ENCODE measurements around the gene SART1.

Gene SART1

DNA sequence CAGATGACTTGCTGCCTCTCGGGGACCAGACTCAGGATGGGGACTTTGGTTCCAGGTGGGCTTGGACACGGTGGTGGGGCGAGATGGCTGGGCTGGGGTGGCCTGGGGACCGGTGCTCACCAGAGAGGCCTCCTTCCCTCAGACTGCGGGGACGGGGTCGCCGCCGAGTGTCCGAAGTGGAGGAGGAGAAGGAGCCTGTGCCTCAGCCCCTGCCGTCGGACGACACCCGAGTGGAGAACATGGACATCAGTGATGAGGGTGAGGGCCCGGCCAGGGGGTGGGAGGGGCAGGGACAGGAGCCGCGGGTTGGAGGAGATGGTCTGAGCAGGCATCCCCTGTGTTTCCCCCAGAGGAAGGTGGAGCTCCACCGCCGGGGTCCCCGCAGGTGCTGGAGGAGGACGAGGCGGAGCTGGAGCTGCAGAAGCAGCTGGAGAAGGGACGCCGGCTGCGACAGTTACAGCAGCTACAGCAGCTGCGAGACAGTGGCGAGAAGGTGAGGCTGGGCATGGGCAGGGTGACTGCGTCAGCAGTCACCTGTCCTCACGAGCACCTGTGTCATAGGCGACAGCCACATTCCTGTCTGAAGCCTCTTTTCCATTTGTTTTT, 5.9 kb downstream of the SART1 start:
- DNase-seq: no peak

DNA sequence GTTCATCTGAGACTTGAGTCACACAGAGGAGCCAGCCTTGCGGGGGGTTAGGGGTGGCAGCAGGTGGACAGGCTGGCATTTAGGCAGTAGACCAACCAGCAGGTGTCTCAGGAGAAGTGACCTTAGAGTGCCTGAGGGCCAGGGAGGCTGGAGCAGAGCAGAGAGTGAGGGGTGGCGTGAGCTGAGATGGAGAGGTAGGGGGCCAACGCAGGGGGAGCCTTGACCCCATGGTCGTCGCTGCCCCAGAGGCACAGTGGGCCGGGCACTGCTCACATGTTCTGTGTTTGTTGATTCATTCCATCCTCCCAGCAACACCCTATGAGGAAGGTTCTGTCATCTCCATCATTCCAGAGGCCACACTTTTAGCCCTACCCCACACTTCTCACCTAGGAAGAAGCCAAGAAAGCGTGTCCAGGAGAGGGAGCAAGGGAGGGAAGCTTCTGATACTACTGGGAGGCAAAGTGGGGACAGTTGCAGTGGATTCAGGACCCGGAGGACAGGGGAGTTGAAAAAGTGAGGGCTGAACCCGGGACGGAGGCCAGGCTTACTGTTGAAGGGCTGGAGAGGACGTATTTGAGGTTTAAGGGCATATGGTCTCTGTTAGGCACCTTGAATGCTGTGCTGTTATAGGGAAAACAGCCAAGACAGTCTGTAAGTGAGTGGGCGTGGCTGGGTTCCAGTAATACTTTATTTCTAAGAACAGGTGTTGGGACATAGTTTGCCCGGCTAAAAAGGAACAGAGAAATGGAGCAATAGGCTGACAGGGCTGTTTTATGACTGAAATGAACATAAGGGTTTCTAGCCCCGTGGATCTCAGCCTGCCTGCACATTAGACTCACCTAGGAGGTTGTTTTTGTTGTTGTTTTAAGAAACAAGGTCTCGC, 7.3 kb downstream of the SART1 start:
- peak; percentile 7 for DNase-seq

DNA sequence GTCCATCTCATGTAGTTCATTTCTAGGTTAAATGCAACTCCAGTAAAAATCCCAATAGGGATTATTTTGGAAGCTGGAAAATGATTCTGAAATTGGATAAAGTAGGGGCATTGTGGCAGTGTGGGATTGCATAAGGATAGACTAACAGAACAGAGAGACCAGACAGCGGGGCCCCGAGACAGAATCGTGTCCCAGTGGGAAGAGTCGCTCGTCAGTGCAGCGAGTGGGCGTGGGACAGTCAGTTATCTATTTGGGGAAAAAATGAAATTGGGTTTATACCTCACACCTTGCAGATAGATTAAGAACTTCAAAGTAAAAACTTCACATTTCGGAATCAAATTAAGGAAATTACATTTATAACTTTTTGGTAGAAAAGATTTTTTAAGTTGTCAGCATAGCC, 10.6 kb downstream of the SART1 start:
- DNase-seq: no peak

- no peak for DNase-seq
These were observed 12.0 kb downstream of the SART1 start for GRCh38 chr11:65973439-65974110.

DNA sequence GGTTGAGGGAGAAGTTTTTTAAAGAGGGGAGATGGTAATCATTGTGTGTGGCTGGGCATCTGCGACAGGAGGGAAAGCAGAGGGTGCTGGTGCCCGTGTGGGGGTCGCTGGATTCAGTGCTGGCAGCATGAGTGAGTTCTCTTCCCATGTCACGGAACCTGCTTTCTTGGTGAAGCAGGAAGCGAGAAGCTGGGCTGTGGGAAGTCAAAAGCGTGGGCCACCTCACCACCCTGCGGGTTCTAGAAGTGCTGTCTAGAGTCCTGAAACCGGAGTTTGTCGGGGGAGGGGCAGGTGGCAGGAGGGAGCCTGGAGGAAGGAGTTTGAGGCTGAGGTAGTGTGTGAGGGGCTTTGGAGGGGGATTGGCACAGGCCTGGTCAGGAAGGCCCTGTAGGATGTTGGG, 14.2 kb downstream of the SART1 start:
- no peak for DNase-seq

- no peak for DNase-seq
These were observed 15.0 kb downstream of the SART1 start for GRCh38 chr11:65976216-65977176.

- DNase-seq: no peak
These were observed 16.3 kb downstream of the SART1 start for GRCh38 chr11:65977621-65978390.

DNA sequence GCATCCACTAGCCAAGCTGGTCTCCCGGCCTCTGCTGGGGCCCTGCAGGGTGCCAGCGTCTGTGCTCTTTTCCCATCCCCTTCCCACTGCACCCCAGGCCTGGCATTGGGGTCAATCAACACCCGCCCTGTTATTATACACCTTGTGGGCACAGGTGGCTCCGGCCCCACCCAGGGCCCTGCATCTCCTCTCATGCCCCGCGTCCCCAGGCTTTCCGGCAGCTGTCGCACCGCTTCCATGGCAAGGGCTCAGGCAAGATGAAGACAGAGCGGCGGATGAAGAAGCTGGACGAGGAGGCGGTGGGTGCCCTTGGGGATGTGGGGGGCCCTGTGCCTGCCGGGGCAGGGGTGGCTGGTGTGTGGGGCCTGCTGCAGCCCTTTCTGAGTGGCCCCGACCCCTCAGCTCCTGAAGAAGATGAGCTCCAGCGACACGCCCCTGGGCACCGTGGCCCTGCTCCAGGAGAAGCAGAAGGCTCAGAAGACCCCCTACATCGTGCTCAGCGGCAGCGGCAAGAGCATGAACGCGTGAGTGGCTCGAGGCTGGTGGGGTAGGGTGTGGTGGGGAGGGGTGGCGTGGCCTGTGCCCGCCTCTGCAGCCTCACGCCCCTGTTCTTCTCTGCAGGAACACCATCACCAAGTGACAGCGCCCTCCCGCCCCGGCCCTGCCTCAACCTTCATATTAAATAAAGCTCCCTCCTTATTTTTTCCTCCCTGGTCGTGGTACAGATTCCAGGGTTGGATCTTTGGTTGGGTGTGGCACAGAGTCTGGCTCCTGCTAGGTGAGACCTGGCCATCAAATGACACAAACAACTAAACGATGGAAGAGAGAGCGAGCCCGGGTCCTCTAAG, 17.1 kb downstream of the SART1 start:
- DNase-seq: no peak

DNA sequence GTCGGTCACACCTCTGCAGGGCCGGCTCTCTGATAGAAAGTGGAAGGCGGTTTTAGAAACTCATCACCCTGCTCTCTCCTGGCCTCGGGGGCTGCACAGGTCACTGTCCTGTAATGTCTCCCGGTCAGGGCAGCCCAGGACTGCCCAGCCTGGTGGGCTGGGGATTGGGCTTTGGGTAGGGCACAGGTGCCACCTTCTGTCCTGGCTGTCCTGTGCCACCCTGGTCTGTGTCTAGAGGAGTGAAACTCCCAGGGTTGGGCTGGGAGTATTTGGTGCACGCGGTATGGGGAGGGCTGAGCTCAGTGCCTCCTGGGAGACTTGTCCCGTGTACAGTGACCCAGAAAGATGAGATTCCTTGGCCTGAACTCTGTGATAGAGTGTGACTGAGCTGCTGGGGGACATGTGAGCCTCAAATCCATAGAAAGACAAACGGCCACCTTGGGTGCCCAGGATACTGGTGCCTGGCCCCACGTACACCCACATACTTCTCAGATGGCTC, 17.8 kb downstream of the SART1 start:
- DNase-seq: no peak

GRCh38 chr11:65981101-65981740, 19.7 kb downstream of the SART1 start:
- DNase-seq: no peak

GRCh38 chr11:65981972-65982823, 20.7 kb downstream of the SART1 start:
- DNase-seq: no peak

- DNase-seq: no peak
These were observed 21.5 kb downstream of the SART1 start for GRCh38 chr11:65982824-65983588.

GRCh38 chr11:65983589-65983987, 22.1 kb downstream of the SART1 start:
- no peak for DNase-seq

DNA sequence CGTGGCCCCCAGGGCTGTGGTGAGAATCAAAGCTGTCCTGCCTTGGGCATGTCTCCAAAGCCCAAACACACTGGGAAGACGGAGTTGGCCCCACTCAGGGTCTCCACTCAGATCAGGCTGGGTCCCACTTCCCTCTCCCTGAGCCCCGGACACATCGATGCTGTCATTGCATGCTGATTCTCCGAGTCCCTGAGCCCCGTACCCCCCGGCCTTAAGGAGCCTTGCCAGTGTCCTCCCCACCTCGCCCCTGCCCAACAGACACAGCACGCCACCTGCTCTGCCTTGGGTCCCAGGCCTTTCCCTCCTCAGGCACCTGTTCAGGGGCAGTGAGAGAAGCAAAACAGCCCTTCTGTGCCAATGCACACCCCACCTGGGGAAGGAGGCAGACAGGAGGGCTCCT, 25.8 kb downstream of the SART1 start:
- no peak for DNase-seq

GRCh38 chr11:65988791-65989592, 27.5 kb downstream of the SART1 start:
- peak; percentile 96 for DNase-seq

- no peak for DNase-seq
These were observed 30.5 kb downstream of the SART1 start for GRCh38 chr11:65992056-65992455.

- DNase-seq: no peak
These were observed 35.8 kb downstream of the SART1 start for GRCh38 chr11:65997286-65997685.
